ENCODE data around the gene RFTN2. TPM values are rescaled to one million over a fixed set of nuclear protein-coding genes. Genes with fewer than 3 reads are reported as not detected.
"Not testable (repeated sequence)": the region's sequence is repeated elsewhere in the genome, so short reads cannot be mapped to it uniquely, and the experiment has no call there.

The RFTN2 gene
- total RNA-seq, 1 donor from 2014 or later = not detected

GRCh38 chr2:197587255-197587654, 88.1 kb downstream of the RFTN2 start:
- H3K27me3 Mint-ChIP-seq (ENCODE audit: low read depth); H3K9me3 Mint-ChIP-seq; intact Hi-C loops (cut with micrococcal nuclease); H3K36me3 Mint-ChIP-seq (ENCODE audit: low read depth); H3K27ac Mint-ChIP-seq; DNase-seq (ENCODE audit: low spot score); H3K4me1 Mint-ChIP-seq (ENCODE audit: low read depth); H3K4me3 Mint-ChIP-seq (ENCODE audit: low read depth): not testable (repeated sequence)

- H3K4me3 Mint-ChIP-seq (ENCODE audit: low read depth); intact Hi-C loops (cut with micrococcal nuclease); H3K4me1 Mint-ChIP-seq (ENCODE audit: low read depth); H3K36me3 Mint-ChIP-seq (ENCODE audit: low read depth); H3K27me3 Mint-ChIP-seq (ENCODE audit: low read depth); H3K27ac Mint-ChIP-seq; DNase-seq (ENCODE audit: low spot score); H3K9me3 Mint-ChIP-seq: not testable (repeated sequence)
Observed at GRCh38 chr2:197580166-197580565, 95.2 kb downstream of the RFTN2 start.

GRCh38 chr2:197578294-197578693, 97.1 kb downstream of the RFTN2 start:
- H3K27me3 Mint-ChIP-seq (ENCODE audit: low read depth); H3K4me3 Mint-ChIP-seq (ENCODE audit: low read depth); DNase-seq (ENCODE audit: low spot score); H3K36me3 Mint-ChIP-seq (ENCODE audit: low read depth); intact Hi-C loops (cut with micrococcal nuclease); H3K4me1 Mint-ChIP-seq (ENCODE audit: low read depth); H3K27ac Mint-ChIP-seq: not testable (repeated sequence)
- peaks cover 17% of the 10 kb centered on the region for H3K9me3 Mint-ChIP-seq

- no peaks in the 10 kb centered on the region for H3K27me3 Mint-ChIP-seq (ENCODE audit: low read depth)
- H3K4me3 Mint-ChIP-seq (ENCODE audit: low read depth) = no peak overlapping the region
- H3K36me3 Mint-ChIP-seq (ENCODE audit: low read depth) = peaks cover 12% of the 10 kb centered on the region
- intact Hi-C loops (cut with micrococcal nuclease) = no loop called here
- no peak for DNase-seq (ENCODE audit: low spot score)
- peaks cover 23% of the 10 kb centered on the region for H3K9me3 Mint-ChIP-seq
- H3K4me1 Mint-ChIP-seq (ENCODE audit: low read depth) = no peaks in the 10 kb centered on the region
- H3K27ac Mint-ChIP-seq = no peak overlapping the region
Observed at GRCh38 chr2:197577446-197577845, 97.9 kb downstream of the RFTN2 start.

- Mint-ChIP-seq H3K36me3 (ENCODE audit: low read depth) (peaks cover 19% of the 10 kb centered on the region), H3K9me3 (peaks cover 23% of the 10 kb centered on the region), H3K4me1 (ENCODE audit: low read depth) (no peaks in the 10 kb centered on the region), H3K4me3 (ENCODE audit: low read depth) (no peak overlapping the region), H3K27ac (no peak overlapping the region), H3K27me3 (ENCODE audit: low read depth) (no peaks in the 10 kb centered on the region)
- DNase-seq (ENCODE audit: low spot score) = no peak
- intact Hi-C loops (cut with micrococcal nuclease) = no loop called here
Observed at GRCh38 chr2:197576631-197577030, 98.8 kb downstream of the RFTN2 start.

- intact Hi-C loops (cut with micrococcal nuclease) = no loop called here
- no peak overlapping the region for H3K27ac Mint-ChIP-seq
- no peak overlapping the region for H3K4me3 Mint-ChIP-seq (ENCODE audit: low read depth)
- DNase-seq (ENCODE audit: low spot score) = no peak
- H3K9me3 Mint-ChIP-seq = peaks cover 23% of the 10 kb centered on the region
- peaks cover 21% of the 10 kb centered on the region for H3K36me3 Mint-ChIP-seq (ENCODE audit: low read depth)
- no peaks in the 10 kb centered on the region for H3K4me1 Mint-ChIP-seq (ENCODE audit: low read depth)
- H3K27me3 Mint-ChIP-seq (ENCODE audit: low read depth) = no peaks in the 10 kb centered on the region
Observed at GRCh38 chr2:197575987-197576386, 99.4 kb downstream of the RFTN2 start.

GRCh38 chr2:197573608-197574007, 101.8 kb downstream of the RFTN2 start:
- Mint-ChIP-seq H3K27me3 (ENCODE audit: low read depth) (no peaks in the 10 kb centered on the region), H3K27ac (no peak overlapping the region), H3K4me1 (ENCODE audit: low read depth) (no peaks in the 10 kb centered on the region), H3K36me3 (ENCODE audit: low read depth) (peaks cover 26% of the 10 kb centered on the region), H3K9me3 (peaks cover 23% of the 10 kb centered on the region), H3K4me3 (ENCODE audit: low read depth) (no peak overlapping the region)
- intact Hi-C loops (cut with micrococcal nuclease) = no loop called here
- DNase-seq (ENCODE audit: low spot score) = no peak

- Mint-ChIP-seq H3K27me3 (ENCODE audit: low read depth) (no peaks in the 10 kb centered on the region), H3K27ac (no peak overlapping the region), H3K36me3 (ENCODE audit: low read depth) (peaks cover 30% of the 10 kb centered on the region), H3K9me3 (peaks cover 23% of the 10 kb centered on the region), H3K4me1 (ENCODE audit: low read depth) (no peaks in the 10 kb centered on the region), H3K4me3 (ENCODE audit: low read depth) (no peak overlapping the region)
- intact Hi-C loops (cut with micrococcal nuclease) = no loop called here
- DNase-seq (ENCODE audit: low spot score) = no peak
Observed at GRCh38 chr2:197571627-197572271, 103.6 kb downstream of the RFTN2 start.

GRCh38 chr2:197560146-197560665, 115.2 kb downstream of the RFTN2 start:
- Mint-ChIP-seq H3K27ac (no peak overlapping the region), H3K27me3 (ENCODE audit: low read depth) (no peaks in the 10 kb centered on the region), H3K36me3 (ENCODE audit: low read depth) (peaks cover 59% of the 10 kb centered on the region), H3K4me1 (ENCODE audit: low read depth) (no peaks in the 10 kb centered on the region), H3K9me3 (no peaks in the 10 kb centered on the region), H3K4me3 (ENCODE audit: low read depth) (no peak overlapping the region)
- intact Hi-C loops (cut with micrococcal nuclease) = no loop called here
- no peak for DNase-seq (ENCODE audit: low spot score)

- peaks cover 54% of the 10 kb centered on the region for H3K36me3 Mint-ChIP-seq (ENCODE audit: low read depth)
- no peaks in the 10 kb centered on the region for H3K9me3 Mint-ChIP-seq
- H3K27ac Mint-ChIP-seq = no peak overlapping the region
- intact Hi-C loops (cut with micrococcal nuclease) = no loop called here
- no peak for DNase-seq (ENCODE audit: low spot score)
- no peaks in the 10 kb centered on the region for H3K4me1 Mint-ChIP-seq (ENCODE audit: low read depth)
- no peaks in the 10 kb centered on the region for H3K27me3 Mint-ChIP-seq (ENCODE audit: low read depth)
- H3K4me3 Mint-ChIP-seq (ENCODE audit: low read depth) = no peak overlapping the region
Observed at GRCh38 chr2:197559681-197560080, 115.7 kb downstream of the RFTN2 start.

- Mint-ChIP-seq H3K9me3 (no peaks in the 10 kb centered on the region), H3K27ac (no peak overlapping the region), H3K36me3 (ENCODE audit: low read depth) (peaks cover 42% of the 10 kb centered on the region), H3K27me3 (ENCODE audit: low read depth) (no peaks in the 10 kb centered on the region), H3K4me1 (ENCODE audit: low read depth) (no peaks in the 10 kb centered on the region), H3K4me3 (ENCODE audit: low read depth) (no peak overlapping the region)
- intact Hi-C loops (cut with micrococcal nuclease) = no loop called here
- DNase-seq (ENCODE audit: low spot score) = no peak
Observed at GRCh38 chr2:197558393-197558792, 117.0 kb downstream of the RFTN2 start.

GRCh38 chr2:197556456-197556855, 118.9 kb downstream of the RFTN2 start:
- intact Hi-C loops (cut with micrococcal nuclease) = no loop called here

GRCh38 chr2:197555467-197555866, 119.9 kb downstream of the RFTN2 start:
- no peaks in the 10 kb centered on the region for H3K4me1 Mint-ChIP-seq (ENCODE audit: low read depth)
- no peaks in the 10 kb centered on the region for H3K27me3 Mint-ChIP-seq (ENCODE audit: low read depth)
- H3K36me3 Mint-ChIP-seq (ENCODE audit: low read depth) = peaks cover 33% of the 10 kb centered on the region
- no peak overlapping the region for H3K27ac Mint-ChIP-seq
- no peak overlapping the region for H3K4me3 Mint-ChIP-seq (ENCODE audit: low read depth)
- intact Hi-C loops (cut with micrococcal nuclease) = no loop called here
- no peaks in the 10 kb centered on the region for H3K9me3 Mint-ChIP-seq
- no peak for DNase-seq (ENCODE audit: low spot score)

More at GRCh38 chr2:197556456-197556855, 118.9 kb downstream of the RFTN2 start:
- H3K36me3 Mint-ChIP-seq (ENCODE audit: low read depth) = peaks cover 38% of the 10 kb centered on the region
- H3K4me1 Mint-ChIP-seq (ENCODE audit: low read depth) = no peaks in the 10 kb centered on the region
- no peak for DNase-seq (ENCODE audit: low spot score)
- no peak overlapping the region for H3K4me3 Mint-ChIP-seq (ENCODE audit: low read depth)
- no peaks in the 10 kb centered on the region for H3K9me3 Mint-ChIP-seq
- no peaks in the 10 kb centered on the region for H3K27me3 Mint-ChIP-seq (ENCODE audit: low read depth)
- no peak overlapping the region for H3K27ac Mint-ChIP-seq

Measured in activated T-helper 2 cell treated with anti-CD3 and anti-CD28 coated beads, Interferon-gamma antibody, Interleukin-2, Interleukin-4, amounts not matched to agents 10 μg/mL and 5 μg/mL and 100 μg/mL, durations not matched to agents 14 hours and 24 hours and 36 hours (primary cell).